Daoy (cell line): ENCODE measurements around the gene TBC1D22A. TPM values are rescaled to one million over a fixed set of nuclear protein-coding genes. Genes with fewer than 3 reads are reported as not detected.

Source experiments
- DNase-seq: peaks from one replicate; pipeline ENCODE4 v3.0.0-alpha.2; 2015; ENCODE audit warnings: low read depth
- total RNA-seq: library from RNA; depleted of rRNA; stranded (reverse); fragments of >200 nt; shearing (Covaris generic); gene quantifications from 2 replicates; pipeline ENCODE4 v1.2.3, GENCODE V29; 2014

TBC1D22A gene
- total RNA-seq, 1 experiment from 2014 or later, result 8.7 TPM

- DNase-seq, result no peak
These were observed 314.3 kb downstream of the TBC1D22A start for GRCh38 chr22:47076758-47077157.

- DNase-seq, result no peak
These were observed 317.6 kb downstream of the TBC1D22A start for GRCh38 chr22:47080100-47080499.

- no peak for DNase-seq
These were observed 320.1 kb downstream of the TBC1D22A start for GRCh38 chr22:47082505-47082904.

GRCh38 chr22:47083379-47083986, 321.0 kb downstream of the TBC1D22A start:
- no peak for DNase-seq

- no peak for DNase-seq
These were observed 321.8 kb downstream of the TBC1D22A start for GRCh38 chr22:47084226-47084625.

- DNase-seq, result no peak
These were observed 324.3 kb downstream of the TBC1D22A start for GRCh38 chr22:47086596-47087248.

- no peak for DNase-seq
These were observed 326.2 kb downstream of the TBC1D22A start for GRCh38 chr22:47088480-47089158.

GRCh38 chr22:47089374-47089773, 326.9 kb downstream of the TBC1D22A start:
- no peak for DNase-seq

- no peak for DNase-seq
These were observed 327.5 kb downstream of the TBC1D22A start for GRCh38 chr22:47089796-47090460.

- DNase-seq, result no peak
These were observed 328.3 kb downstream of the TBC1D22A start for GRCh38 chr22:47090591-47091245.

GRCh38 chr22:47091246-47091651, 328.8 kb downstream of the TBC1D22A start:
- no peak for DNase-seq

- DNase-seq, result no peak
These were observed 329.7 kb downstream of the TBC1D22A start for GRCh38 chr22:47091921-47092700.

GRCh38 chr22:47092896-47093311, 330.5 kb downstream of the TBC1D22A start:
- DNase-seq, result no peak

- no peak for DNase-seq
These were observed 331.3 kb downstream of the TBC1D22A start for GRCh38 chr22:47093720-47094119.

- peak; percentile 58 for DNase-seq
These were observed 332.4 kb downstream of the TBC1D22A start for GRCh38 chr22:47094861-47095330.

GRCh38 chr22:47095395-47096122, 333.1 kb downstream of the TBC1D22A start:
- DNase-seq, result no peak

GRCh38 chr22:47098121-47098520, 335.7 kb downstream of the TBC1D22A start:
- no peak for DNase-seq

GRCh38 chr22:47098554-47098953, 336.1 kb downstream of the TBC1D22A start:
- DNase-seq, result no peak

- DNase-seq, result no peak
These were observed 337.6 kb downstream of the TBC1D22A start for GRCh38 chr22:47100019-47100418.

- DNase-seq, result no peak
These were observed 338.3 kb downstream of the TBC1D22A start for GRCh38 chr22:47100646-47101200.
